ENCODE results near the gene SLFN13.
A peak's percentile ranks its signal among the peaks of the same experiment; 100 is the strongest.
"Not testable (repeated sequence)": the region's sequence is repeated elsewhere in the genome, so short reads cannot be mapped to it uniquely, and the experiment has no call there.

The SLFN13 gene

GRCh38 chr17:35476283-35476820, 27.8 kb upstream of the SLFN13 start:
- H3K36me3 ChIP-seq (ENCODE audit: control insufficient read depth in 5 of 5, insufficient read depth in 5 of 5, low read length in 5 of 5) = no peaks in the 10 kb centered on the region
- no peaks in the 10 kb centered on the region for H3K4me1 ChIP-seq (ENCODE audit: control insufficient read depth in 5 of 5, insufficient read depth in 5 of 5, low read length in 5 of 5)
- no peak overlapping the region for H3K27ac ChIP-seq (ENCODE audit: low read depth, low read length)
- no peaks in the 10 kb centered on the region for H3K9me3 ChIP-seq (ENCODE audit: control insufficient read depth in 5 of 5, low read length in 5 of 5)
- no peak overlapping the region for H3K4me3 ChIP-seq (ENCODE audit: low read depth in 1 of 5, low read length in 5 of 5)
- H3K27me3 ChIP-seq (ENCODE audit: control insufficient read depth in 5 of 5, insufficient read depth in 4 of 5, low read length in 5 of 5) = peaks cover 0 to 4% (median 0%) of the 10 kb centered on the region in 5 donors
- H3K9ac ChIP-seq (ENCODE audit: low read length in 5 of 5) = no peak overlapping the region

GRCh38 chr17:35468475-35468874, 19.9 kb upstream of the SLFN13 start:
- no peak overlapping the region for H3K9ac ChIP-seq (ENCODE audit: low read length in 5 of 5)
- no peak overlapping the region for H3K4me3 ChIP-seq (ENCODE audit: low read depth in 1 of 5, low read length in 5 of 5)
- H3K9me3 ChIP-seq (ENCODE audit: control insufficient read depth in 5 of 5, low read length in 5 of 5) = no peaks in the 10 kb centered on the region
- peaks cover 0 to 4% (median 0%) of the 10 kb centered on the region in 5 donors for H3K27me3 ChIP-seq (ENCODE audit: control insufficient read depth in 5 of 5, insufficient read depth in 4 of 5, low read length in 5 of 5)
- no peaks in the 10 kb centered on the region for H3K4me1 ChIP-seq (ENCODE audit: control insufficient read depth in 5 of 5, insufficient read depth in 5 of 5, low read length in 5 of 5)
- no peak overlapping the region for H3K27ac ChIP-seq (ENCODE audit: low read depth, low read length)
- H3K36me3 ChIP-seq (ENCODE audit: control insufficient read depth in 5 of 5, insufficient read depth in 5 of 5, low read length in 5 of 5) = no peaks in the 10 kb centered on the region

GRCh38 chr17:35467824-35468223, 19.3 kb upstream of the SLFN13 start:
- H3K9ac ChIP-seq (ENCODE audit: low read length in 5 of 5) = no peak overlapping the region
- no peaks in the 10 kb centered on the region for H3K36me3 ChIP-seq (ENCODE audit: control insufficient read depth in 5 of 5, insufficient read depth in 5 of 5, low read length in 5 of 5)
- peaks cover 0 to 4% (median 4%) of the 10 kb centered on the region in 5 donors for H3K27me3 ChIP-seq (ENCODE audit: control insufficient read depth in 5 of 5, insufficient read depth in 4 of 5, low read length in 5 of 5)
- H3K9me3 ChIP-seq (ENCODE audit: control insufficient read depth in 5 of 5, low read length in 5 of 5) = no peaks in the 10 kb centered on the region
- H3K27ac ChIP-seq (ENCODE audit: low read depth, low read length) = no peak overlapping the region
- no peaks in the 10 kb centered on the region for H3K4me1 ChIP-seq (ENCODE audit: control insufficient read depth in 5 of 5, insufficient read depth in 5 of 5, low read length in 5 of 5)
- no peak overlapping the region for H3K4me3 ChIP-seq (ENCODE audit: low read depth in 1 of 5, low read length in 5 of 5)

GRCh38 chr17:35460354-35460851, 11.8 kb upstream of the SLFN13 start:
- no peak overlapping the region for H3K9ac ChIP-seq (ENCODE audit: low read length in 5 of 5)
- no peaks in the 10 kb centered on the region for H3K36me3 ChIP-seq (ENCODE audit: control insufficient read depth in 5 of 5, insufficient read depth in 5 of 5, low read length in 5 of 5)
- peaks cover 0 to 7% (median 6%) of the 10 kb centered on the region in 5 donors for H3K27me3 ChIP-seq (ENCODE audit: control insufficient read depth in 5 of 5, insufficient read depth in 4 of 5, low read length in 5 of 5)
- H3K9me3 ChIP-seq (ENCODE audit: control insufficient read depth in 5 of 5, low read length in 5 of 5) = no peaks in the 10 kb centered on the region
- H3K4me1 ChIP-seq (ENCODE audit: control insufficient read depth in 5 of 5, insufficient read depth in 5 of 5, low read length in 5 of 5) = peaks cover 0 to 6% (median 3%) of the 10 kb centered on the region in 5 donors
- no peak overlapping the region for H3K27ac ChIP-seq (ENCODE audit: low read depth, low read length)
- peak overlapping the region in 4 of 5 donors; percentile 33 to 60 (median 52) for H3K4me3 ChIP-seq (ENCODE audit: low read depth in 1 of 5, low read length in 5 of 5)

GRCh38 chr17:35454035-35454434, 5.5 kb upstream of the SLFN13 start:
- H3K27me3 ChIP-seq (ENCODE audit: control insufficient read depth in 5 of 5, insufficient read depth in 4 of 5, low read length in 5 of 5) = peaks cover 0 to 10% (median 7%) of the 10 kb centered on the region in 5 donors
- H3K9me3 ChIP-seq (ENCODE audit: control insufficient read depth in 5 of 5, low read length in 5 of 5); H3K4me1 ChIP-seq (ENCODE audit: control insufficient read depth in 5 of 5, insufficient read depth in 5 of 5, low read length in 5 of 5); H3K27ac ChIP-seq (ENCODE audit: low read depth, low read length); H3K36me3 ChIP-seq (ENCODE audit: control insufficient read depth in 5 of 5, insufficient read depth in 5 of 5, low read length in 5 of 5); H3K9ac ChIP-seq (ENCODE audit: low read length in 5 of 5); H3K4me3 ChIP-seq (ENCODE audit: low read depth in 1 of 5, low read length in 5 of 5): not testable (repeated sequence)

- no peaks in the 10 kb centered on the region for H3K36me3 ChIP-seq (ENCODE audit: control insufficient read depth in 5 of 5, insufficient read depth in 5 of 5, low read length in 5 of 5)
- H3K4me3 ChIP-seq (ENCODE audit: low read depth in 1 of 5, low read length in 5 of 5) = no peak overlapping the region
- no peaks in the 10 kb centered on the region for H3K9me3 ChIP-seq (ENCODE audit: control insufficient read depth in 5 of 5, low read length in 5 of 5)
- H3K4me1 ChIP-seq (ENCODE audit: control insufficient read depth in 5 of 5, insufficient read depth in 5 of 5, low read length in 5 of 5) = peaks cover 0 to 17% (median 14%) of the 10 kb centered on the region in 5 donors
- no peak overlapping the region for H3K27ac ChIP-seq (ENCODE audit: low read depth, low read length)
- peaks cover 0 to 18% (median 14%) of the 10 kb centered on the region in 5 donors for H3K27me3 ChIP-seq (ENCODE audit: control insufficient read depth in 5 of 5, insufficient read depth in 4 of 5, low read length in 5 of 5)
- no peak overlapping the region for H3K9ac ChIP-seq (ENCODE audit: low read length in 5 of 5)
These were observed 4.6 kb upstream of the SLFN13 start for GRCh38 chr17:35453171-35453570.

GRCh38 chr17:35449371-35449931, 885 bp upstream of the SLFN13 start:
- Histone ChIP-seq H3K9me3 (ENCODE audit: control insufficient read depth in 5 of 5, low read length in 5 of 5) (no peaks in the 10 kb centered on the region), H3K4me3 (ENCODE audit: low read depth in 1 of 5, low read length in 5 of 5) (peak overlapping the region in 4 of 5 donors; percentile 36 to 75 (median 72)), H3K27ac (ENCODE audit: low read depth, low read length) (no peak overlapping the region), H3K4me1 (ENCODE audit: control insufficient read depth in 5 of 5, insufficient read depth in 5 of 5, low read length in 5 of 5) (peaks cover 0 to 23% (median 18%) of the 10 kb centered on the region in 5 donors), H3K27me3 (ENCODE audit: control insufficient read depth in 5 of 5, insufficient read depth in 4 of 5, low read length in 5 of 5) (peaks cover 0 to 21% (median 14%) of the 10 kb centered on the region in 5 donors), H3K9ac (ENCODE audit: low read length in 5 of 5) (no peak overlapping the region), H3K36me3 (ENCODE audit: control insufficient read depth in 5 of 5, insufficient read depth in 5 of 5, low read length in 5 of 5) (peaks cover 0 to 2% (median 0%) of the 10 kb centered on the region in 5 donors)

GRCh38 chr17:35448899-35449227, 297 bp upstream of the SLFN13 start:
- Histone ChIP-seq H3K27ac (ENCODE audit: low read depth, low read length) (peak overlapping the region; percentile 42), H3K36me3 (ENCODE audit: control insufficient read depth in 5 of 5, insufficient read depth in 5 of 5, low read length in 5 of 5) (peaks cover 0 to 2% (median 0%) of the 10 kb centered on the region in 5 donors), H3K9me3 (ENCODE audit: control insufficient read depth in 5 of 5, low read length in 5 of 5) (no peaks in the 10 kb centered on the region), H3K4me1 (ENCODE audit: control insufficient read depth in 5 of 5, insufficient read depth in 5 of 5, low read length in 5 of 5) (peaks cover 0 to 23% (median 18%) of the 10 kb centered on the region in 5 donors), H3K4me3 (ENCODE audit: low read depth in 1 of 5, low read length in 5 of 5) (peak overlapping the region; percentile 72 to 83 (median 73)), H3K27me3 (ENCODE audit: control insufficient read depth in 5 of 5, insufficient read depth in 4 of 5, low read length in 5 of 5) (peaks cover 0 to 21% (median 14%) of the 10 kb centered on the region in 5 donors), H3K9ac (ENCODE audit: low read length in 5 of 5) (peak overlapping the region in 2 of 5 donors; percentile 65)

- H3K4me1 ChIP-seq (ENCODE audit: control insufficient read depth in 5 of 5, insufficient read depth in 5 of 5, low read length in 5 of 5) = peaks cover 0 to 23% (median 18%) of the 10 kb centered on the region in 5 donors
- peaks cover 0 to 2% (median 0%) of the 10 kb centered on the region in 5 donors for H3K36me3 ChIP-seq (ENCODE audit: control insufficient read depth in 5 of 5, insufficient read depth in 5 of 5, low read length in 5 of 5)
- peaks cover 0 to 21% (median 14%) of the 10 kb centered on the region in 5 donors for H3K27me3 ChIP-seq (ENCODE audit: control insufficient read depth in 5 of 5, insufficient read depth in 4 of 5, low read length in 5 of 5)
- H3K27ac ChIP-seq (ENCODE audit: low read depth, low read length) = no peak overlapping the region
- no peaks in the 10 kb centered on the region for H3K9me3 ChIP-seq (ENCODE audit: control insufficient read depth in 5 of 5, low read length in 5 of 5)
- peak overlapping the region in 1 of 5 donors; percentile 39 for H3K9ac ChIP-seq (ENCODE audit: low read length in 5 of 5)
- peak overlapping the region in 3 of 5 donors; percentile 72 to 75 (median 73) for H3K4me3 ChIP-seq (ENCODE audit: low read depth in 1 of 5, low read length in 5 of 5)
These were observed 1.1 kb downstream of the SLFN13 start for GRCh38 chr17:35447499-35447898.

GRCh38 chr17:35438433-35438832, 10.1 kb downstream of the SLFN13 start:
- Histone ChIP-seq H3K9ac (ENCODE audit: low read length in 5 of 5) (no peak overlapping the region), H3K27ac (ENCODE audit: low read depth, low read length) (no peak overlapping the region), H3K36me3 (ENCODE audit: control insufficient read depth in 5 of 5, insufficient read depth in 5 of 5, low read length in 5 of 5) (no peaks in the 10 kb centered on the region), H3K4me1 (ENCODE audit: control insufficient read depth in 5 of 5, insufficient read depth in 5 of 5, low read length in 5 of 5) (peaks cover 0 to 7% (median 7%) of the 10 kb centered on the region in 5 donors), H3K9me3 (ENCODE audit: control insufficient read depth in 5 of 5, low read length in 5 of 5) (no peaks in the 10 kb centered on the region), H3K4me3 (ENCODE audit: low read depth in 1 of 5, low read length in 5 of 5) (no peak overlapping the region), H3K27me3 (ENCODE audit: control insufficient read depth in 5 of 5, insufficient read depth in 4 of 5, low read length in 5 of 5) (no peaks in the 10 kb centered on the region)
